Measurements from ENCODE around the gene CMSS1.

DNA sequence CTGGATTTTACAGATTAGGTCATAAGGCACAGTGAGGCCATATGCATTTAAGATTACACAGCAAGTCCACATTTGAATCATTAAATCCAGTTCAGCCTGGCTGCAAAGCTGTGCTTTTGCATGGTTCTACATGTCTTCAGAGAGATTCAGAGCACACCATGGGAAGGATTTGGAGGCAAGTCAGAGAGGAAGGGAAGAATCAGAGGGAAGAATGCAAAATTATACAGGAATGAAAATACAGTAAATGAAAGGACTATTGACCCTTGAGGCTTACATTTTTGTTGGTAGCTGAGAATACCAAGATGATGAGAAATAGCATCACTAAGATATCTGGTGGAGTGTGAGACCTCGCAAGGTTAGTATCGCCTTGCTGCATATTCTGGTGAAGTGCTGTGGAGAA is 282.8 kb downstream of the CMSS1 start:
- TF ChIP-seq, protein P1, sequence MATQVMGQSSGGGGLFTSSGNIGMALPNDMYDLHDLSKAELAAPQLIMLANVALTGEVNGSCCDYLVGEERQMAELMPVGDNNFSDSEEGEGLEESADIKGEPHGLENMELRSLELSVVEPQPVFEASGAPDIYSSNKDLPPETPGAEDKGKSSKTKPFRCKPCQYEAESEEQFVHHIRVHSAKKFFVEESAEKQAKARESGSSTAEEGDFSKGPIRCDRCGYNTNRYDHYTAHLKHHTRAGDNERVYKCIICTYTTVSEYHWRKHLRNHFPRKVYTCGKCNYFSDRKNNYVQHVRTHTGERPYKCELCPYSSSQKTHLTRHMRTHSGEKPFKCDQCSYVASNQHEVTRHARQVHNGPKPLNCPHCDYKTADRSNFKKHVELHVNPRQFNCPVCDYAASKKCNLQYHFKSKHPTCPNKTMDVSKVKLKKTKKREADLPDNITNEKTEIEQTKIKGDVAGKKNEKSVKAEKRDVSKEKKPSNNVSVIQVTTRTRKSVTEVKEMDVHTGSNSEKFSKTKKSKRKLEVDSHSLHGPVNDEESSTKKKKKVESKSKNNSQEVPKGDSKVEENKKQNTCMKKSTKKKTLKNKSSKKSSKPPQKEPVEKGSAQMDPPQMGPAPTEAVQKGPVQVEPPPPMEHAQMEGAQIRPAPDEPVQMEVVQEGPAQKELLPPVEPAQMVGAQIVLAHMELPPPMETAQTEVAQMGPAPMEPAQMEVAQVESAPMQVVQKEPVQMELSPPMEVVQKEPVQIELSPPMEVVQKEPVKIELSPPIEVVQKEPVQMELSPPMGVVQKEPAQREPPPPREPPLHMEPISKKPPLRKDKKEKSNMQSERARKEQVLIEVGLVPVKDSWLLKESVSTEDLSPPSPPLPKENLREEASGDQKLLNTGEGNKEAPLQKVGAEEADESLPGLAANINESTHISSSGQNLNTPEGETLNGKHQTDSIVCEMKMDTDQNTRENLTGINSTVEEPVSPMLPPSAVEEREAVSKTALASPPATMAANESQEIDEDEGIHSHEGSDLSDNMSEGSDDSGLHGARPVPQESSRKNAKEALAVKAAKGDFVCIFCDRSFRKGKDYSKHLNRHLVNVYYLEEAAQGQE (IDR thresholded peaks at IDR 0.05; ENCODE audit: low read depth, low read length): no peak
- TF ChIP-seq, protein P2, sequence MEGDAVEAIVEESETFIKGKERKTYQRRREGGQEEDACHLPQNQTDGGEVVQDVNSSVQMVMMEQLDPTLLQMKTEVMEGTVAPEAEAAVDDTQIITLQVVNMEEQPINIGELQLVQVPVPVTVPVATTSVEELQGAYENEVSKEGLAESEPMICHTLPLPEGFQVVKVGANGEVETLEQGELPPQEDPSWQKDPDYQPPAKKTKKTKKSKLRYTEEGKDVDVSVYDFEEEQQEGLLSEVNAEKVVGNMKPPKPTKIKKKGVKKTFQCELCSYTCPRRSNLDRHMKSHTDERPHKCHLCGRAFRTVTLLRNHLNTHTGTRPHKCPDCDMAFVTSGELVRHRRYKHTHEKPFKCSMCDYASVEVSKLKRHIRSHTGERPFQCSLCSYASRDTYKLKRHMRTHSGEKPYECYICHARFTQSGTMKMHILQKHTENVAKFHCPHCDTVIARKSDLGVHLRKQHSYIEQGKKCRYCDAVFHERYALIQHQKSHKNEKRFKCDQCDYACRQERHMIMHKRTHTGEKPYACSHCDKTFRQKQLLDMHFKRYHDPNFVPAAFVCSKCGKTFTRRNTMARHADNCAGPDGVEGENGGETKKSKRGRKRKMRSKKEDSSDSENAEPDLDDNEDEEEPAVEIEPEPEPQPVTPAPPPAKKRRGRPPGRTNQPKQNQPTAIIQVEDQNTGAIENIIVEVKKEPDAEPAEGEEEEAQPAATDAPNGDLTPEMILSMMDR (IDR thresholded peaks at IDR 0.05): no peak
- TF ChIP-seq, protein P3, sequence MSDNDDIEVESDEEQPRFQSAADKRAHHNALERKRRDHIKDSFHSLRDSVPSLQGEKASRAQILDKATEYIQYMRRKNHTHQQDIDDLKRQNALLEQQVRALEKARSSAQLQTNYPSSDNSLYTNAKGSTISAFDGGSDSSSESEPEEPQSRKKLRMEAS (IDR thresholded peaks at IDR 0.05; ENCODE audit: low read depth): no peak
- TF ChIP-seq TAF1 (IDR thresholded peaks at IDR 0.05; ENCODE audit: borderline replicate concordance, low read depth, low read length): no peak
- no peak for TF ChIP-seq SMC3 (IDR thresholded peaks at IDR 0.05; ENCODE audit: low read depth, low read length)
- TF ChIP-seq POLR2AphosphoS5 (IDR thresholded peaks at IDR 0.05; ENCODE audit: low read depth, low read length): no peak

Measured in SK-N-SH (cell line).